HepG2 (cell line): Measurements from ENCODE around the gene TMEM255B. TPM values are rescaled to one million over a fixed set of nuclear protein-coding genes. Genes with fewer than 3 reads are reported as not detected.

Experiments used
- ATAC-seq: fragments of 200-7000 bp; cut with Tn5 transposase; 3 replicates; pipeline ENCODE4 v1.9.1; 2020; ENCODE audit warnings: mild to moderate bottlenecking, moderate library complexity
- BruUV-seq: library from RNA; stranded (reverse); fragments of 400-500 nt; replicated peaks from 2 replicates; lab custom pipeline; 2021; lab: Mats Ljungman, UMichigan
- CTCF ChIA-PET: fragments of 300-600 bp; formaldehyde crosslinking; extraction: SDS; loops from one replicate; lab custom pipeline; 2021; ENCODE audit warnings: low total read pairs, inconsistent platforms, low intra/inter-chr PET ratio; lab: Yijun Ruan, JAX
- POLR2A ChIA-PET: fragments of 350-600 bp; sonication (Branson Sonifier 250); formaldehyde crosslinking; loops from one replicate; lab custom pipeline; 2020; ENCODE audit warnings: antibody characterized with exemption, inconsistent platforms; lab: Yijun Ruan, JAX
- DNase-seq: peaks from one replicate; pipeline ENCODE4 v3.0.0-alpha.2; 2015; ENCODE audit warnings: low spot score
- FAIRE-seq: peaks from 3 replicates; lab custom pipeline; 2011; peaks lifted over from hg19 to GRCh38; lab: Jason Lieb, UNC
- H2AFZ ChIP-seq: one replicate; pipeline ENCODE4 v1.6.1; 2011; ENCODE audit warnings: low read length, inconsistent platforms
- H3K27ac ChIP-seq: fragments of 300-600 bp; 3 replicates; pipeline ENCODE4 v1.8.0; 2011; ENCODE audit warnings: mixed run types, mild to moderate bottlenecking, mixed read lengths, low read length, inconsistent platforms; ENCODE audit not compliant: insufficient read depth; ENCODE audit errors: extremely low read length
- H3K27me3 ChIP-seq, 2 experiments: fragments of 200-600 bp in 1 of 2; 2 replicates in 1 of 2; 3 replicates in 1 of 2; pipeline versions ENCODE4 v1.6.0 to v1.8.0; 2011; ENCODE audit warnings: low read length in 2 of 2, mild to moderate bottlenecking in 2 of 2, moderate library complexity in 2 of 2, inconsistent platforms in 1 of 2; ENCODE audit not compliant: insufficient read depth in 2 of 2, control insufficient read depth in 1 of 2
- H3K36me3 ChIP-seq, 2 experiments: fragments of 200-600 bp in 1 of 2; replicated peaks in 1 of 2; 2 replicates in 1 of 2; 3 replicates in 1 of 2; pipeline versions ENCODE4 v1.5.1 to v1.8.0; 2011; ENCODE audit warnings: low read length in 2 of 2, inconsistent platforms in 1 of 2; ENCODE audit not compliant: insufficient read depth in 2 of 2, control insufficient read depth in 1 of 2
- H3K4me1 ChIP-seq: 2 replicates; pipeline ENCODE4 v1.5.1; 2012; ENCODE audit warnings: low read length, inconsistent platforms; ENCODE audit not compliant: insufficient read depth
- H3K4me2 ChIP-seq: 2 replicates; pipeline ENCODE4 v1.6.0; 2011; ENCODE audit warnings: low read depth, low read length, inconsistent platforms
- H3K4me3 ChIP-seq, 3 experiments: fragments of 200-600 bp in 1 of 3; sonication (generic), shearing (Covaris generic) in 1 of 3; replicated peaks in 1 of 3; 2 replicates each; pipeline ENCODE4 v1.5.1; 2011 to 2016; ENCODE audit warnings: low read length in 3 of 3, inconsistent platforms in 2 of 3, low read depth in 2 of 3, mild to moderate bottlenecking in 2 of 3, control low read depth in 1 of 3, mixed read lengths in 1 of 3; ENCODE audit not compliant: insufficient read depth in 1 of 3
- H3K79me2 ChIP-seq: one replicate; pipeline ENCODE4 v1.6.1; 2011; ENCODE audit warnings: low read length, inconsistent platforms; ENCODE audit not compliant: insufficient read depth
- H3K9ac ChIP-seq: 2 replicates; pipeline ENCODE4 v1.6.0; 2011; ENCODE audit warnings: mild to moderate bottlenecking, low read depth, low read length, inconsistent platforms; ENCODE audit not compliant: insufficient read depth
- H3K9me3 ChIP-seq: 2 replicates; pipeline ENCODE4 v1.5.1; 2012; ENCODE audit warnings: mild to moderate bottlenecking, low read length
- H4K20me1 ChIP-seq: 2 replicates; pipeline ENCODE4 v1.6.0; 2011; ENCODE audit warnings: inconsistent platforms, mild to moderate bottlenecking, low read length, moderate library complexity; ENCODE audit not compliant: insufficient read depth
- BCL3 ChIP-seq: sonication (generic); formaldehyde crosslinking; IDR thresholded peaks from 2 replicates; pipeline ENCODE4 v1.5.1; 2020; ENCODE audit warnings: mild to moderate bottlenecking, missing genetic modification reagents, moderate library complexity
- SATB2 ChIP-seq: sonication (generic); formaldehyde crosslinking; IDR thresholded peaks from 2 replicates; pipeline ENCODE4 v1.5.0; 2020; ENCODE audit warnings: missing genetic modification reagents
- WGBS: methylation state at CpG from one replicate; pipeline ENCODE4 v1.1.6; 2017; ENCODE audit warnings: low lambda C conversion rate; 5-methylcytosine and 5-hydroxymethylcytosine counted together
- in situ Hi-C: cut with HindIII; loops from 2 replicates; pipeline ENCODE4 v1.10.0; 2017; ENCODE audit warnings: low pct_unique_long_range_greater_than_20kb; ENCODE audit not compliant: extremely low pct_ligation_motif_present
- intact Hi-C: fragments of 100-400 bp; cut with micrococcal nuclease; formaldehyde crosslinking; loops from one replicate; pipeline ENCODE4 v1.10.0; 2022; ENCODE audit not compliant: unreplicated experiment
- polyA plus RNA-seq, 8 experiments: library from polyadenylated mRNA; depleted of rRNA in 3 of 8; stranded (reverse) in 7 of 8; unstranded in 1 of 8; fragments of >200 nt; fragmentation: Illumina TruSeq in 4 of 8; extraction: Trizol in 4 of 8; gene quantifications; 2 replicates each; pipeline versions ENCODE4 v1.2.1 to v1.2.3, GENCODE V29; 2011 to 2016; ENCODE audit warnings: low read depth in 4 of 8, missing spikeins in 1 of 8, mixed read lengths in 1 of 8; ENCODE audit not compliant: insufficient read depth in 1 of 8
- total RNA-seq, 5 experiments: library from RNA; depleted of rRNA; stranded (reverse); fragments of >200 nt; fragmentation: Illumina TruSeq; extraction: Trizol; gene quantifications; 2 replicates each; pipeline ENCODE4 v1.2.3, GENCODE V29; 2016; ENCODE audit warnings: low read depth in 1 of 5

The TMEM255B gene
- total and polyA plus RNA-seq, 2 of the 13 experiments (the other 11 are each of a cell fraction or from before 2014, with no cell fraction given), result not detected

DNA sequence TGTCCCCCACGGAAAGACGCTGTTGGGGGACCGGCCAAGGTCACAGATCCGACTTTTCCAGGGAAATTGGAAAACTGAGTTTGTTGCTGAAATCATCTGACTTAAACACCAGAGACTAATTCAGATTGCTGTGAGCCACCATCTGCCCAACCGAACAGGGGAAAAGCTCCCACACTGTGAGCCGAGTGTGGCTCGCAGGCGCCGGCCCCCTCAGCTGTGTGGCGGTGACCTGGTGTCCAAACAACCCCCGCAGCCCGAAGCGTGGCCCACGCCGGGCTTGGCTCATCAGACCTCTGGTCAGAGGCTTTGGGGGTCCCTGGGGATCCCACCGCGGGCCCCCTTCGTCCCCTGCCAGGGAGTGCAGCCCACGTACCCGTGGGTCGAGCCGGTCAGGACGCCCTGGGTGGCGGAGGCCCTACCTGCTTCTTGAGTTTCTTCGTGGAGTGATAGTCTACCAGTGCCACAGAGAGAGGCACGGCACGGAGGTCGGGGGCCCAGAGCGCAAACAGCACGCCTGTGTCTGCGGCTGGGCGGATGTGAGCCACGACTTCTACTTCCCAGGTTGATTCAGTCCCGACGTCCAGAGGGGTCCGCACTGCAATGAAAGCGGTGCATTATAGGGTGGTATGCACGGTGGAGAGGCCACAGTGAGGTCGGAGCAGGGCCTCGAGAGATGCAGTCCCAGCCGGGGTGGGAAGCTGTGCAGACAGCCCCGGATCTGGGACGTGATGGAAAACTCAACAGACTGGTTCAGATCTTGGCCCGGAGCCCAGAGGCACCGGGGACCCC is 64.1 kb downstream of the TMEM255B start:
- no peak overlapping the region for H3K4me3 ChIP-seq
- no peak overlapping the region for H3K9ac ChIP-seq
- 44% methylated on average over 9 of the region's 45 CpGs for WGBS
- POLR2A ChIA-PET, result no interaction called here
- BruUV-seq, result no TSS peak
- H3K4me2 ChIP-seq, result no peak overlapping the region
- CTCF ChIA-PET, result no interaction called here
- no peaks in the 10 kb centered on the region for H3K4me1 ChIP-seq
- H3K79me2 ChIP-seq, result no peaks in the 10 kb centered on the region
- peaks cover 0 to 5% of the 10 kb centered on the region in 2 experiments; a peak in 2 of 5 replicates for H3K27me3 ChIP-seq
- no peaks in the 10 kb centered on the region for H4K20me1 ChIP-seq
- TF ChIP-seq SATB2 (CRISPR knock-in tag), result no peak
- no peaks in the 10 kb centered on the region for H3K9me3 ChIP-seq
- no peaks in the 10 kb centered on the region for H3K36me3 ChIP-seq
- H3K27ac ChIP-seq, result no peak overlapping the region
- no peak for DNase-seq
- no peak for ATAC-seq
- intact Hi-C loops, result no loop called here
- no peak overlapping the region for H2AFZ ChIP-seq
- in situ Hi-C loops, result no loop called here
- FAIRE-seq, result no peak

DNA sequence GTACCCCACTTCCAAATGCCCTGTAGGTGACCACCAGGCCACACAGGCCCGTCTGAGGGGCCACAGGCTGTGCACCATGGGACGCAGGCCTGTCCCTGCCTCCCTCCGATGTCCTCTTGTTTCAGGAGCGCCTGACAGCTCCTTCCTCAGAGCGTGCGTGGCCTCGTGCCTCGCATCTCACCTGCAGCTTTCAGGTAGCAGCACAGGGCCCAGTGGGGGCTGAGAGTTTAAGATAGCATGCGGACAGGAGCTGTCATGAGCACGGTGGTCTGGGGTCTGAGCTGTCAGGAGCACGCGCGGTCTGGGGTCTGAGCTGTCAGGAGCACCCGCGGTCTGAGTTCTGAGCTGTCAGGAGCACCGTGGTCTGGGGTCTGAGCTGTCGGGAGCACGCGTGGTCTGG is 64.7 kb downstream of the TMEM255B start:
- H4K20me1 ChIP-seq, result no peaks in the 10 kb centered on the region
- no peak overlapping the region for H3K9ac ChIP-seq
- no peaks in the 10 kb centered on the region for H3K9me3 ChIP-seq
- ATAC-seq (no peak), DNase-seq (no peak), FAIRE-seq (no peak)
- H3K79me2 ChIP-seq, result no peaks in the 10 kb centered on the region
- H3K4me2 ChIP-seq, result no peak overlapping the region
- in situ Hi-C loops (no loop called here), intact Hi-C loops (no loop called here)
- CTCF ChIA-PET, result no interaction called here
- no peak for TF ChIP-seq BCL3
- H3K27ac ChIP-seq, result no peak overlapping the region
- POLR2A ChIA-PET, result no interaction called here
- no peak overlapping the region for H2AFZ ChIP-seq
- no peaks in the 10 kb centered on the region for H3K36me3 ChIP-seq
- no peaks in the 10 kb centered on the region for H3K4me1 ChIP-seq
- 72% methylated on average over 14 of the region's 19 CpGs for WGBS
- no TSS peak for BruUV-seq
- peaks cover 0 to 3% of the 10 kb centered on the region in 2 experiments; a peak in 2 of 5 replicates for H3K27me3 ChIP-seq
- no peak overlapping the region for H3K4me3 ChIP-seq
